GM12874 (cell line): ENCODE data around the gene BEST4.

Experiments used
- TF ChIP-seq, protein P1 (sequence below): IDR thresholded peaks from 2 replicates; pipeline ENCODE4 v1.5.1; 2011; ENCODE audit warnings: low read depth, mild to moderate bottlenecking, control low read depth, low read length, moderate library complexity; ENCODE audit not compliant: insufficient read depth

BEST4 gene

DNA sequence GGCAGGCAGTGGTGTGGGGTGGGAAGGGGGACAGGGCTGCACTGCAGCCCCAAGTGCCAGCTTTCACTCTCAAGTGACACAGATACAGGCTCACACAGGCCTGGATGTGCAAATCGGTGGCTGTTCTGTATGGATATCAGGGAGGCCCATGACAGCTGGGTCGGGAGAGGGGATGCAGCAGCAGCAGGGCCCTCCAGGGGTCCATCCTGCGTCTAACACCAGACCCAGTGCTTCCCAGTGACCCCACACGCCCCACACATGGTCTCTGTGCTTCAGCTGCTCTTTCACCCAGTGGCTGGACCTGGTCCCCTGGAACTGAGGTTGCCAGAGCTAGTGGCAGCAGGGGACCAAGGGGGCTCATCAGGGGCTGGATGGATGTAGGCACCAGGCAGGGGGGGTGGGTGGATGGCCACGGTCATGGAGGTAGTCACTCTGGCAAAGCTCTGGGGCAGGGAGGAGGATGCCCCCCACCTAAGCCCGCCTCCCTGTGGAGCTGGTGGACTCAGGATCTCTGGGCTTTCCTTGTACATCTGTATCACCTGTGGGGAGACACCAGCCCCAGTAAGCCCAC is 34.2 kb upstream of the BEST4 start:
- TF ChIP-seq, protein P1, sequence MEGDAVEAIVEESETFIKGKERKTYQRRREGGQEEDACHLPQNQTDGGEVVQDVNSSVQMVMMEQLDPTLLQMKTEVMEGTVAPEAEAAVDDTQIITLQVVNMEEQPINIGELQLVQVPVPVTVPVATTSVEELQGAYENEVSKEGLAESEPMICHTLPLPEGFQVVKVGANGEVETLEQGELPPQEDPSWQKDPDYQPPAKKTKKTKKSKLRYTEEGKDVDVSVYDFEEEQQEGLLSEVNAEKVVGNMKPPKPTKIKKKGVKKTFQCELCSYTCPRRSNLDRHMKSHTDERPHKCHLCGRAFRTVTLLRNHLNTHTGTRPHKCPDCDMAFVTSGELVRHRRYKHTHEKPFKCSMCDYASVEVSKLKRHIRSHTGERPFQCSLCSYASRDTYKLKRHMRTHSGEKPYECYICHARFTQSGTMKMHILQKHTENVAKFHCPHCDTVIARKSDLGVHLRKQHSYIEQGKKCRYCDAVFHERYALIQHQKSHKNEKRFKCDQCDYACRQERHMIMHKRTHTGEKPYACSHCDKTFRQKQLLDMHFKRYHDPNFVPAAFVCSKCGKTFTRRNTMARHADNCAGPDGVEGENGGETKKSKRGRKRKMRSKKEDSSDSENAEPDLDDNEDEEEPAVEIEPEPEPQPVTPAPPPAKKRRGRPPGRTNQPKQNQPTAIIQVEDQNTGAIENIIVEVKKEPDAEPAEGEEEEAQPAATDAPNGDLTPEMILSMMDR: no peak

- TF ChIP-seq, protein P1: no peak
Measured at GRCh38 chr1:44821240-44821715, 33.3 kb upstream of the BEST4 start.

- TF ChIP-seq, protein P1: no peak
Measured at GRCh38 chr1:44820328-44821239, 32.6 kb upstream of the BEST4 start.

- TF ChIP-seq, protein P1: no peak
Measured at GRCh38 chr1:44819608-44820327, 31.8 kb upstream of the BEST4 start.

DNA sequence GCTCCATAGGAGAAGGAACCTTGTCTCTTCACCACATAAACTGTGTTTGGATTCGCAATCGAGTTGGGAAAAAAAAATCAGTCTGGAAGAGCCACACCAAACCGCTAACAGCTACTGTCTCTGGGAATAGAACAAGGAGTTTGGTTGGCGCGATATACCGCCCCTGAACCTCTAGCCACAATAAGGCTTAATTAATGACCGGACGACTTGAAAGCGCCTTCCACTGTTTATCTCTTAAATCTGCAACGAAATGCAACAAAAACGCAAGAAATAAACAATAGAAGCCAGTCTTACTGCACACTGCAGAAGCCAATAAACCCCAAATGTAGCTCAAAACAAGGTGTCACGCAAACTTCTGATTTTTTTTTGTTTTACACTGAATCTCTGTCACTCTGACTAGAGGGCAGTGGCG is 31.2 kb upstream of the BEST4 start:
- TF ChIP-seq, protein P1: no peak

DNA sequence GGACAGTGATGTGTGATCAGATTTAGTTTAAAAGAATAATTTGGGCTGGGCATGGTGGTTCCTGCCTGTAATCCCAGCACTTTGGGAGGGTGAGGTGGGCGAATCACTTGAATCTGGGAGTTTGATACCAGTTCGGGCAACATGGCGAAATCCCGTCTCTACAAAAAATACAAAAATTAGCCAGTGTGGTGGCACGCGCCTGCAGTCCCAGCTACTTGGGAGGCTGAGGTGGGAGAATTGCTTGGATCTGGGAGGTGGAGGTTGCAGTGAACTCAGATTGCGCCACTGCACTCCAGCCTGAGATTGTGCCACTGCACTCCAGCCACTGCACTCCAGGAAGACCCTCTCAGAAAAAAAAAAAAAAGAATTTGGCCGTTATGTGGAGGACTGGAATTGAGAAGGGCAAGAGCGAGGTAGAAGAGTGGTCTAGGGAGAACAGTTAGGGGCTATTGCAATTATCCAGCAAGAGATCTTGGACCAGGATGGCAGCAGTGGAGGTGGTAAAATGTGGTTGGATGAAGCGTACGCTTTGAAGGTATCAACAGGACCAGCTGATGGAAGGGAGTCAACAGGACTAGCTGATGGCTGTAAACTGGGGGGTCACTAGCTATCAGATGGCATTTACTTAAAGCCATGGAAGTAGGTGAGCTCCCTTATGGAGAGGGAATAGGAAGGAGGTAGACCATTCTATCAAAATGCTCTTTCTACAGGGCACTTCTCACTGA is 30.0 kb upstream of the BEST4 start:
- TF ChIP-seq, protein P1: no peak
